CD4-positive, alpha-beta T cell treated with Interleukin-15 for 1 hour (primary cell): ENCODE results near the gene PLXNA4.
A peak's percentile ranks its signal among the peaks of the same experiment; 100 is the strongest.

Experiments used
- DNase-seq: peaks from one replicate; pipeline ENCODE4 v3.0.0-alpha.2; 2020

Gene PLXNA4

GRCh38 chr7:132592231-132592920 is 16.1 kb upstream of the PLXNA4 start:
- no peak for DNase-seq

GRCh38 chr7:132590162-132590561 is 13.9 kb upstream of the PLXNA4 start:
- DNase-seq, result no peak

- DNase-seq, result no peak
Measured at GRCh38 chr7:132588596-132588995, 12.3 kb upstream of the PLXNA4 start.

- DNase-seq, result no peak
Measured at GRCh38 chr7:132584796-132585494, 8.7 kb upstream of the PLXNA4 start.

- DNase-seq, result no peak
Measured at GRCh38 chr7:132581431-132581830, 5.2 kb upstream of the PLXNA4 start.

- DNase-seq, result peak; percentile 69
Measured at GRCh38 chr7:132580717-132581285, 4.5 kb upstream of the PLXNA4 start.

- no peak for DNase-seq
Measured at GRCh38 chr7:132580277-132580676, 4.0 kb upstream of the PLXNA4 start.

DNA sequence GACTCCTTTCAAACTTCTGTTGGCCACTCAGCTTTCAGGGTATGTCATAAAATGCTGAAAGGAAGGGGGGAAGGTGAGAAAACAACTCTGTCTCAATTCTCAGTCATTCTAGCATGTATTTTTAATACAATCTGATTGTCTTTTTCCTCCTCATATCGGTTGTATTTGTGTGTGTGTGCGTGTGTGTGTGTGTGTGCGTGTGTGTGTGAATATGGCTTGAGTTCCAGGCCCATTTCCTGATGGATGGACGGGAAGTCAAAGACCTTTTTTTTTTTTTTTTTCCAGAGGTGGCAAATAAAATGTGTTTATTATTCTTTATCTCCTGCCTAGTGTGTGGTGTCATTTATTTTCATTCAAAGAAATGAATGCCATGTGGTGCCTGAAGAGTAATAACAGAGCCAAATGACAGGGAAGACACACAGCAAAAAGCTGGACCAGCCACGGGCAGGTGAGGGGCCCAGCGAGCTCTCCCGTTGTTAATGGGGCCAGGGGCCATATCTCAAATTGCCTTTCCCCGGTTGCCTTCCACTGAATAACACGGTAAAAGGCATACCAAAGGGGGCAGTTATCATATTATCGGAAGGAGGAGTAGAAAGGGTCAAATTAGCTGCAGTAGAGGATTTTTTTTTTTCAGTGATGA is 3.1 kb upstream of the PLXNA4 start:
- no peak for DNase-seq

GRCh38 chr7:132578826-132579225 is 2.6 kb upstream of the PLXNA4 start:
- no peak for DNase-seq

GRCh38 chr7:132578050-132578370 is 1.7 kb upstream of the PLXNA4 start:
- DNase-seq, result no peak

DNA sequence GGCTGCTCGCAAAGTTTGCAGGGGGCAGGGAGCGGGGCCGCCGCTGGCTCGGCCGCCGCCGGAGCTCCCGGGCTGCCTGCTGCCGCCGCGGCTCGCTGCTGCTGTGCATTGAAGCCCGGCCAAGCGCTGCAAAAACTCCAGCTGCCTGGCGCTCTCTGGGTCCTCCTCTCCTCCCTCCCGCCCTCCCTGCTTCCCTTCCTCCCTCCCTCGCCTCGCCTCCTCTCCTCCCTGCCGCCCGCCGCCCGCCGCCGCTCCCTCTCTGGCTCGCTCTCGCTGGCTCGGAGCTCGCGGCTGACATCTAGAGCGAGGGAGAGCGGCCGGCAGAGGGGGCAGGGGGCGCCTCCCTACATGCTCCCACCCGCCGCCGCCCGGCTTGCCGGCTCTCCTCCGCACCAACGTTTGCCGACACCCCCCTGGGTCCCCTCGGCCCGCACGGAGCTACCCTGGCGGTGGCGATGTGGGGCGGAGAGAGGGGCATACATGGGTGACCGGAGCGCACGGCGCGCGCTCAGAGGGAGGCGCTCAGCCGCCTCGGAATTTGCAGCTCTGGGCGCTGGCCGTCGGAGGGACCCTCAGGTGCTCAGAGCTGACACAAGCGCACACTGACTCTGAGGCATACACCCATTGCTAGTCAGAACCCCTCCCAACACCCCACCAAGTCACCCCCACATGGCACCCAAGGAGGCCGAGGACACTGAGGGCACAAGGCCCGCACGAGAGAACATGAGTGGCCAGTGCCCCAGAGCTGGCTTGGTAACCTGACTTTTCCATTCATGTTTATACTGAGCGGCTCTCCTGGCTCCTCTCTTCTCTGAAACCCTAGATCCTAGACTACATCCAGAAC is 1.2 kb upstream of the PLXNA4 start:
- no peak for DNase-seq

- no peak for DNase-seq
Measured at GRCh38 chr7:132576721-132577085, 433 bp upstream of the PLXNA4 start.

DNA sequence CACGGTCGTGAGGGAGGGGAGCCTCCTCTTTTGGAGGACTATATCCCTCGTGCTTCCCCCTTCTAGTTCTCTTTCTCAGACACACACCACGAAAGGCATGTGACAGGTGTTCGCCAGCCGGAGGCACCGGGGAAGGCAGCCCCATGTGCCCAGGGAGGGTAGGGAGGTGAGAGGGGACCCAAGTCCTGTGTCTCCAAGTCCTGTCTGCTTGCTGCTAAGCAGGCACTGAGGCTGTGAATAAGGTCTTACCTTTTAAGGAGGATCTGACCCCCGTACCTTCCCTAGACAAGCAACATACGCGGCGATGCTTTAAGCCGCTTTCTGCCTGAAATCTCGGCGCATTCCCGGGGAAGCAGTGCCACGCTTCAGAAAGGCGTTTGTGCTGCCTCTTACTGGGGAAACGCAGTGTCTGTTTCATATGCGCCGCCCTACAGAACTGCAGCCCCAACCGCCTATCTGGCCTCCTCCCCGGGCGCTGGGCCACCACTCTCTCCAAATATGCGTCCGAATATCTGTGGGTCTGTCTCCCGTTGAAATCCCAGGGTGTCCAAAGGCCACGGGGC is 770 bp downstream of the PLXNA4 start:
- DNase-seq, result no peak

DNA sequence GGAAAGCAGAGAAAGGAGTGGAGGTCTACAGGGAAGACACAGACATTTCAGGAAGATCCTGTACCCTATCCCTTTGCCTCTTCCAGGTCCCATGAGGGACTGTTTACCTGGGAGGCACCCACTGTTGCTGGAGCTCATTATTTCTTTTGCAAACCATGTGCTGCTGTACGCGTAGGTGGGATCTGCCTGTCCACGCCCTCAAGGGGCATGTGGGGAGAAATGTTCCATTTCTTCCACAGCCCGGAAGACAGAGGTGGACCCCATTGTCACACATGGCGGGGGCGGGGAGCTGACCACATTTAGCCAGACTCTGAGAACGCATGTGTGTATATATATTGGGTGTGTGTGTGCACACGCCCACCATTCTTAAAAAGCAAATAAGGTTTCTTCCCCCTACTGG is 2.0 kb downstream of the PLXNA4 start:
- DNase-seq, result no peak

GRCh38 chr7:132573251-132573955 is 2.9 kb downstream of the PLXNA4 start:
- no peak for DNase-seq

DNA sequence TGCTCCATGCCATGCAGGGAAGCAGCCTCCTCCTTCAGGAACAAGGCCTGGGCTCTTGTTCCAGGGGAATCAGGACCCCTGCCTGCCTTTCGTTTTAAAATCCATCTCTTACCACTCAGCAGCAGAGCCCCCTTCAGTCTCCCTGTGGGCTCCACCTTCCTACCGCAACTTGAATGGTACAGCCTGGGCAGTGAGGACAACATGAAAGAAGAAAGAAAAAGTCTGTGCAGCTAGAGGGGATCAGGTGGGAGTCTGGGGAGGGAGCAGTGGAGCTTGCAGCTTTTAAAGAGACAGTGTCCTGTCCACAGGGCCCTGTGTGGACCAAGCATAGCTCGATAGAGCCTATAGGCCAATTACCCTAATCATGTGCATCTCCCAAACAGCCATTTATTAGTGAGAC is 3.7 kb downstream of the PLXNA4 start:
- no peak for DNase-seq

DNA sequence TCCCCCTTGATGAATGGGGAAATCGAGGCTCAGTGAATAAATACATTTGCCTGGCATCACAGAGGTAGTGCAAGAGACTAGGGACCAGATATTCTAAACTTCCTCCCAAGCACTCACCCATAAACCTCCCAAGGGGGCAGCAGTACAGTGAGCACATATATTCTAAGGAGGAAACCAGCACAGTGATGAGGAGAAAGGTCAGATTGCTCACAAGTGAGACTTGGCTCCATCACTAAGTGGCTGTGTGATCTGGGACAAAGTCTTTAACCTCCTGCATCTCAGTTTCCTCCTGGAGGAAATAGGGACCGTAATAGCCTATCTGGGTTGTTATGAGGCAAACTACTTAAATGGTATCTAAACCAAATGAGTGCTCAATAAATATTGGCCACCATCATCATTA is 4.3 kb downstream of the PLXNA4 start:
- DNase-seq, result no peak

DNA sequence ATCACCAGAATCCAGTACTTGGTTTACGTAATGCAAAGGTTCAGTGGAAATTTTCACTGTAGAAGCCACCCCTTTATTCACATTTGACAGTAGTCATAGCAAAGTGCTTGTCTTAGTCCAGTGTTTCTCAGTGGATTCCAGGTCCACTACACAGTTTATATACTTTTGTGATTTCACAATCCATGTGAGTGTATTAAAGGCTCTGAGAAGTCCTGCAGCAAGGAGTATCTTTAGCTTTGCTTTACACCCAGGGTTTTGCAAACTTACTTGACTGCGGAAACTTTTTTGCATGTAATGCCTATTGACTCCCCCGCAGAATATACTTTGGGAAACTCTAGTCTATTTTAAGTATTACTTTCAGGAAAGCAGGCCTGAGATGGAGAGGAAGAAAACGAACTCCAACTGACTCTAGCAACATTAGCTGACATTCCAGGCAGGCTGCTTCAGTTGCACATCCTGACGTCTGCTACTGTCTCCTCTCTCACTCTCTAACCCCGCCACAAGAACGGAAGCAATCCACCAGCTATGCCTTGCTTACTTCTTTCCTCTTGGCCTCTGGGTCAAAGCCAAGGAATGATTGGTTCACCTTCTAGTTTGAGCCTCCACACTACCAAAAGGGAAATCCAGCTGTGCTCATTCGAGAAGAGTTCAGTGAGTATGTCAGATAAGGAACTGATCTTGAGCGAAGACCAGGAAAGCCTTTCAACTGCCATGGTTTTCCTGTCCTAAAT is 6.2 kb downstream of the PLXNA4 start:
- DNase-seq, result no peak

GRCh38 chr7:132568962-132569361 is 7.3 kb downstream of the PLXNA4 start:
- DNase-seq, result no peak

DNA sequence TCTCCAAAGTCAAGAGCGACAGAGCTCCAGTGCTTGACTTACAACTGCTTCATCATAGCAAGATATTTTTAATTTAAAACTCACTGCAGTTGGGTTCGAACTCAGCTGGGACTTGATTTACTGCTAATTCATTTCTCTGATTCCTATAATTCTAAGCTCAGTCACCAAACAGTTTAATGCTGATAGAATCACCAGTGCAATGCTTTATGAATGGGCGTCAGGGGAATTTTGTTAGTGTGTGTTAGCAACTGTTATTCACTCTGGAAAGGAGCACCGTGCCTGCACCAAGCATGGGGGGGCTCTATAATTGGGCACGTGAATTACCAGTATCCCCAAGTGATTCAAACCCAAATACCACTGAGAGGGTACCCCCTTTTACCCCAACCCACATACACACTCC is 10.4 kb downstream of the PLXNA4 start:
- DNase-seq, result no peak

- DNase-seq, result no peak
Measured at GRCh38 chr7:132565441-132565840, 10.8 kb downstream of the PLXNA4 start.

- no peak for DNase-seq
Measured at GRCh38 chr7:132564849-132565248, 11.4 kb downstream of the PLXNA4 start.
